ENCODE results near the gene NCAPD3.

The NCAPD3 gene

GRCh38 chr11:134158023-134158422, 65.7 kb downstream of the NCAPD3 start:
- no peak overlapping the region for H2AFZ ChIP-seq
- no peaks in the 10 kb centered on the region for H3K79me2 ChIP-seq
- H3K9ac ChIP-seq: no peak overlapping the region
- H3K36me3 ChIP-seq (ENCODE audit: control insufficient read depth, insufficient read depth, low read length): no peaks in the 10 kb centered on the region
- no peak overlapping the region for H3K4me2 ChIP-seq (ENCODE audit: low read length)
- no peaks in the 10 kb centered on the region for H3K4me1 ChIP-seq
- TF ChIP-seq, protein P1, sequence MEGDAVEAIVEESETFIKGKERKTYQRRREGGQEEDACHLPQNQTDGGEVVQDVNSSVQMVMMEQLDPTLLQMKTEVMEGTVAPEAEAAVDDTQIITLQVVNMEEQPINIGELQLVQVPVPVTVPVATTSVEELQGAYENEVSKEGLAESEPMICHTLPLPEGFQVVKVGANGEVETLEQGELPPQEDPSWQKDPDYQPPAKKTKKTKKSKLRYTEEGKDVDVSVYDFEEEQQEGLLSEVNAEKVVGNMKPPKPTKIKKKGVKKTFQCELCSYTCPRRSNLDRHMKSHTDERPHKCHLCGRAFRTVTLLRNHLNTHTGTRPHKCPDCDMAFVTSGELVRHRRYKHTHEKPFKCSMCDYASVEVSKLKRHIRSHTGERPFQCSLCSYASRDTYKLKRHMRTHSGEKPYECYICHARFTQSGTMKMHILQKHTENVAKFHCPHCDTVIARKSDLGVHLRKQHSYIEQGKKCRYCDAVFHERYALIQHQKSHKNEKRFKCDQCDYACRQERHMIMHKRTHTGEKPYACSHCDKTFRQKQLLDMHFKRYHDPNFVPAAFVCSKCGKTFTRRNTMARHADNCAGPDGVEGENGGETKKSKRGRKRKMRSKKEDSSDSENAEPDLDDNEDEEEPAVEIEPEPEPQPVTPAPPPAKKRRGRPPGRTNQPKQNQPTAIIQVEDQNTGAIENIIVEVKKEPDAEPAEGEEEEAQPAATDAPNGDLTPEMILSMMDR (IDR thresholded peaks at IDR 0.05): no peak
- no peaks in the 10 kb centered on the region for H3K9me3 ChIP-seq (ENCODE audit: control insufficient read depth, low read length)
- H3K4me3 ChIP-seq (ENCODE audit: low read depth, low read length): no peak overlapping the region
- no peaks in the 10 kb centered on the region for H3K27me3 ChIP-seq (ENCODE audit: control insufficient read depth, insufficient read depth, low read length)
- H3K27ac ChIP-seq: no peak overlapping the region

- H3K27ac ChIP-seq: no peak overlapping the region
- no peak overlapping the region for H3K4me2 ChIP-seq (ENCODE audit: low read length)
- H3K4me1 ChIP-seq: no peaks in the 10 kb centered on the region
- no peak overlapping the region for H3K4me3 ChIP-seq (ENCODE audit: low read depth, low read length)
- no peak overlapping the region for H2AFZ ChIP-seq
- H3K36me3 ChIP-seq (ENCODE audit: control insufficient read depth, insufficient read depth, low read length): no peaks in the 10 kb centered on the region
- no peak overlapping the region for H3K9ac ChIP-seq
- TF ChIP-seq, protein P1 (IDR thresholded peaks at IDR 0.05): no peak
- no peaks in the 10 kb centered on the region for H3K79me2 ChIP-seq
- no peaks in the 10 kb centered on the region for H3K9me3 ChIP-seq (ENCODE audit: control insufficient read depth, low read length)
- no peaks in the 10 kb centered on the region for H3K27me3 ChIP-seq (ENCODE audit: control insufficient read depth, insufficient read depth, low read length)
Measured at GRCh38 chr11:134157451-134157850, 66.3 kb downstream of the NCAPD3 start.

- Histone ChIP-seq H3K9me3 (ENCODE audit: control insufficient read depth, low read length) (no peaks in the 10 kb centered on the region), H3K27ac (no peak overlapping the region), H3K27me3 (ENCODE audit: control insufficient read depth, insufficient read depth, low read length) (no peaks in the 10 kb centered on the region), H3K9ac (no peak overlapping the region), H3K4me1 (no peaks in the 10 kb centered on the region), H3K36me3 (ENCODE audit: control insufficient read depth, insufficient read depth, low read length) (no peaks in the 10 kb centered on the region), H3K4me2 (ENCODE audit: low read length) (no peak overlapping the region), H2AFZ (no peak overlapping the region), H3K79me2 (no peaks in the 10 kb centered on the region), H3K4me3 (ENCODE audit: low read depth, low read length) (no peak overlapping the region)
- TF ChIP-seq, protein P1 (IDR thresholded peaks at IDR 0.05): no peak
Measured at GRCh38 chr11:134155946-134156865, 67.6 kb downstream of the NCAPD3 start.

GRCh38 chr11:134155456-134155855, 68.3 kb downstream of the NCAPD3 start:
- H3K4me2 ChIP-seq (ENCODE audit: low read length): no peak overlapping the region
- H3K79me2 ChIP-seq: no peaks in the 10 kb centered on the region
- no peaks in the 10 kb centered on the region for H3K4me1 ChIP-seq
- no peaks in the 10 kb centered on the region for H3K9me3 ChIP-seq (ENCODE audit: control insufficient read depth, low read length)
- H3K36me3 ChIP-seq (ENCODE audit: control insufficient read depth, insufficient read depth, low read length): no peaks in the 10 kb centered on the region
- H3K4me3 ChIP-seq (ENCODE audit: low read depth, low read length): no peak overlapping the region
- TF ChIP-seq, protein P1 (IDR thresholded peaks at IDR 0.05): no peak
- H2AFZ ChIP-seq: no peak overlapping the region
- no peak overlapping the region for H3K9ac ChIP-seq
- H3K27ac ChIP-seq: no peak overlapping the region
- no peaks in the 10 kb centered on the region for H3K27me3 ChIP-seq (ENCODE audit: control insufficient read depth, insufficient read depth, low read length)

DNA sequence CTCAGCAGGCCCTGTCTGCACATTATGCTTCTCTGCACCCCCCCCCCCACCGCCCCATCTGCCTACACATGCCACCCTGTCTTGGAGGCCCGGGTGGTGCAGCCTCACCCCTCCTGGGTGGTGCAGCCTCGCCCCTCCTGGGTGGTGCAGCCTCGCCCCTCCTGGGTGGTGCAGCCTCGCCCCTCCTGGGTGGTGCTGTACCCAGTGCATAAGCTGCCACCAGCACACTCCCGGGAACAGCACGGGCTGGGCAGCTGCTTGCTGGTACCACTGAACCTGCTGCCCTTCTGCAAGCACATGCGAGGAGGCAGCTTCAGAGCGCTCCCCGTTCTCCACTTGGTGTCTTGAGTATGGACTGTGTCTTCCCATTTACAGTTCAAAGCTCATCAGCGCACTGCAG, 69.3 kb downstream of the NCAPD3 start:
- Histone ChIP-seq H2AFZ (no peak overlapping the region), H3K4me3 (ENCODE audit: low read depth, low read length) (no peak overlapping the region), H3K79me2 (no peaks in the 10 kb centered on the region), H3K36me3 (ENCODE audit: control insufficient read depth, insufficient read depth, low read length) (no peaks in the 10 kb centered on the region), H3K27ac (no peak overlapping the region), H3K27me3 (ENCODE audit: control insufficient read depth, insufficient read depth, low read length) (no peaks in the 10 kb centered on the region), H3K9ac (no peak overlapping the region), H3K9me3 (ENCODE audit: control insufficient read depth, low read length) (no peaks in the 10 kb centered on the region), H3K4me2 (ENCODE audit: low read length) (no peak overlapping the region), H3K4me1 (no peaks in the 10 kb centered on the region)
- TF ChIP-seq, protein P1 (IDR thresholded peaks at IDR 0.05): no peak
